ENCODE results near the gene NOTCH4.
"Not testable (repeated sequence)": the region's sequence is repeated elsewhere in the genome, so short reads cannot be mapped to it uniquely, and the experiment has no call there.

Gene NOTCH4

GRCh38 chr6:32192608-32193039 is 31.2 kb downstream of the NOTCH4 start, which contains the start of gene GPSM3:
TSS of gene GPSM3 (minus strand) at chr6:32192643. CDS start at chr6:32192513, 130 bp downstream.
- peak; percentile 70 to 81 for DNase-seq

GRCh38 chr6:32191696-32192607 is 31.9 kb downstream of the NOTCH4 start:
- no peak for DNase-seq

- no peak for DNase-seq
These were observed 32.8 kb downstream of the NOTCH4 start for GRCh38 chr6:32190911-32191677.

- peak; percentile 91 to 92 for DNase-seq
These were observed 33.6 kb downstream of the NOTCH4 start, which contains the start of gene PBX2 for GRCh38 chr6:32190054-32190851. TSS of gene PBX2 (minus strand) at chr6:32190202. CDS start at chr6:32189915, 287 bp downstream.

- no peak for DNase-seq
These were observed 34.2 kb downstream of the NOTCH4 start for GRCh38 chr6:32189742-32190053.

- no peak for DNase-seq
These were observed 34.7 kb downstream of the NOTCH4 start for GRCh38 chr6:32189069-32189741.

GRCh38 chr6:32188381-32189068 is 35.3 kb downstream of the NOTCH4 start:
- no peak for DNase-seq

- not testable (repeated sequence) for DNase-seq
These were observed 36.0 kb downstream of the NOTCH4 start for GRCh38 chr6:32187725-32188380.

- no peak for DNase-seq
These were observed 36.7 kb downstream of the NOTCH4 start for GRCh38 chr6:32187009-32187709.

GRCh38 chr6:32186151-32186840 is 37.6 kb downstream of the NOTCH4 start:
- not testable (repeated sequence) for DNase-seq

- DNase-seq, result not testable (repeated sequence)
These were observed 38.2 kb downstream of the NOTCH4 start for GRCh38 chr6:32185681-32186131.

- no peak for DNase-seq
These were observed 39.7 kb downstream of the NOTCH4 start, which contains the start of gene AGER for GRCh38 chr6:32184084-32184640. TSS of gene AGER (minus strand) at chr6:32184253. CDS start at chr6:32184222, 31 bp downstream.

GRCh38 chr6:32183483-32184083 is 40.3 kb downstream of the NOTCH4 start:
- no peak for DNase-seq

GRCh38 chr6:32183030-32183429 is 40.8 kb downstream of the NOTCH4 start:
- DNase-seq, result no peak

- no peak for DNase-seq
These were observed 41.3 kb downstream of the NOTCH4 start for GRCh38 chr6:32182555-32182981.

GRCh38 chr6:32181915-32182529 is 41.8 kb downstream of the NOTCH4 start:
- no peak for DNase-seq

GRCh38 chr6:32181148-32181702 is 42.6 kb downstream of the NOTCH4 start:
- no peak for DNase-seq

Measured in AML-193 (cell line).